HG03280 (cell line): Measurements from ENCODE around the gene TNP2.
A peak's percentile ranks its signal among the peaks of the same experiment; 100 is the strongest.

Experiments
- ATAC-seq: cut with Tn5 transposase; IDR thresholded peaks from one replicate; pipeline ENCODE4 v1.9.1; 2021; ENCODE audit warnings: mild to moderate bottlenecking, moderate library complexity; ENCODE audit not compliant: unreplicated experiment

TNP2 gene

DNA sequence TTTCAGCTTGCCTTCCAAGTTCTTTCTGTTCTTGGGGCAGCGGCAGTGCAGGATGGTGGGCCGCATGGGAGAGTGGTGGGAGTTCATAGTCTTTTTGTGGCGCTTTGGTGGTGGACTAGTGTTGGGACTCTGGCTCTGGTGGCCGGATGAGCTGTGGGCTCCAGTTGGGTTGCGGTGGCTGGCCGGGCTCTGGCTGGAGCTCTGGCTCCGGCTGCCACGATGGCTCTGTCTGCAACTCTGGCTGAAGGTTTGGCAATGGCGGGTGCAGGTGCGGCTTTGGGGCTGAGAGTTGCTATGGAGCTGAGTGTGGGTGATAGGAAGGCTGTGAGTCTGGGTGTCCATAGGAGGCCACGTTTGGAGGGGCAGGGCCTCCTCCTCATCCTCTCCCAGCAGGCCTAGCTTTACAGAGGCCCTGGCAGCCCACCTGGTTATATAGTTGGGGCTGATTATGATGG is at the start of gene TNP2:
Gene TNP2, minus strand, starts transcription at position 405 of the 455 bp plus-strand sequence. Its CDS starts 63 bp downstream, at position 342.
- ATAC-seq, result no peak

DNA sequence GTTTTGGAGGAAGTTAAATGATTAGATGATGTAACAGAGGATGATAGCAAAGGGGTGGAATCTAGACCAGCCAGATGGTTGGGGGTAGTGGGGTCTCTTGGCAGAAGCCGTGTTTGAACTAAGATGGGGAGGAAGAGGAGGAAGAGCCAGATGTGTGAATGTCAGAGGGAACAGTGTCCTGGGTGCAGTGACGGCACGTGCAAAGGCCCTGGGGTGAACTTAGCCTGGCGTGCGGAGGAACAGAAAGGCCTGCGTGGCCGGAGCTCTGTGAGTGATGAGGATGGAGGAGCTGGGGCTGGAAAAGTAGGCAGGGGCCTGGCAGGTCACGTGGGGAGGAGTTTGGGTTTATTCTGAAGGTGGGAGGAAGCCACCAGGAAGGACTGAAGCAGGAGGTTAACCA is 49.7 kb upstream of the TNP2 start:
- no peak for ATAC-seq

DNA sequence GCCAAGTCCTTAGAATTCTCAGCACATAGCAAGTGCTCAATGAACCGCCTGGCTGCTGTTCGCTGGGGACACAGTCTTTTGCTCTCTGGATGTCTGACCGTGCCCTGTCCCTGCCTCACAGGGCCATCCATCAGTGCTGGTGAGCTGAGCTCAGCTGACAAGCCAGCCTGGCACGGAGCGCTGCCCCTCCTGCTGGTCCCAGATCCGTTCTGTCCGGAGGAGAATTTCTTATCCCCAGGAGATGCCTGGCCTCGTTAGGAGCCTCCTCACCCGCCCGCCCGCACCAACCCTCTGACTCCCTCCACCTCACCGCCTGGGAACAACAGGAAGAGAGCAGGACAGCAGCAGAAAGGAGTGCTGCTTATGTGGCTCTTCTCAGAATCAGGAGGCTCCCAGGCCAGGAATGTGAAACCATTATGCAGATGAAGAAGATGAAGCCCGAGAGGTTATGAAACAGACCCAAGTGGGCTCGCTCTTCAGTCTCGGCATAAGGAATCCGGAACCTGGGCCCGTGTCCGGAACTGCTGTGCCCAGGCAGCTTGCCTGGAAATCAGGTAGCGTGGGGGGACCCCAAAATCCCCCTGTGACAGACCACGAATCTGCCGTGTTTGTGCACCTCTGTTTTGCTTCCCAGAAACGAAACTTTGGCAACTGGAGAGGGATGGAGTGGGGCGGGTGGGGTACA is 47.3 kb upstream of the TNP2 start:
- no peak for ATAC-seq

DNA sequence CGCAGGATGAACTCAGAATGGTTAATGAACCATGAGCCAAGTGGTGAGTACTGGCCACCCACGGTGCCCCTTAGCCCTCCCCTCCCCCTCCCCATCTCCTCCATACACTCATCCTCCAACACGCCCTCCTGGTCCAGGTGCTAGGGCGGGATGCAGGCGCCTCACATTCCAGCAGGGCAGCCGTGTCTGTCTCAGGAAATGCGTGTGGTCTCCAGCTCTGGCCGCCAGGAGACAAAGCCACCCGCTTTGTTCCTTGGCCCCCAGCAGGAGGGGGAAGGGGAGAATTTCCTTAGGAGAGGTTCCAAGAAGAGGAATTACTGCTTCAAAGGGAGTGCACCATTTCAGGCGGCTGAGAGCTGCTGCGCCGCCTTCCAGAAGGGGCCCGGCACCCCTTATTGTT is 46.4 kb upstream of the TNP2 start:
- ATAC-seq, result no peak

DNA sequence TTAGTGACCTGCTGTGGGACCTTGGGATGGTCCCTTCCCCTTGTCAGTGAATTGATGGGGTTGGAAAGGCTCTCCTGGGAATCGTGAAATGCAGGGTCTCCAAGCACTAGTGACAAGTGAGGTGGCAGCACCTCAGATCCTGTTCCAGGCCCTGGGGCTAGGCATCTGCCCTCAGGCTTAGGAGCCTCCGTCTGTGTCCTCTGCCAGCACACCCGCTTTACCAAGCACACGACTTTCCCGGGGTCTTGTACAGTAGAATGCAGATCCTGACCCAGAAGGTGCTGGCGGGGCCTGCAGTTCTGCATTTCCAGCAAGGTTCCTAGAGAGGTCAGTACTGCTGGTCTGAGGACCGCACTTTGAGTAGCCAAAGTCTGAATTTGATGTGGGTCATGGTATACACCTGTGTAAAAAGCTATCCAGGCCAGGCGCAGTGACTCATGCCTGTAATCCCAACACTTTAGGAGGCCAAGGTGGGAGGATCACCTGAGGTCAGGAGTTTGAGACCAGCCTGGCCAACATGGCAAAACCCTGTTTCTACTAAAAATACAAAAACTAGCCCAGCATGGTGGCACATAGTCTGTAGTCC is 45.3 kb upstream of the TNP2 start:
- no peak for ATAC-seq

DNA sequence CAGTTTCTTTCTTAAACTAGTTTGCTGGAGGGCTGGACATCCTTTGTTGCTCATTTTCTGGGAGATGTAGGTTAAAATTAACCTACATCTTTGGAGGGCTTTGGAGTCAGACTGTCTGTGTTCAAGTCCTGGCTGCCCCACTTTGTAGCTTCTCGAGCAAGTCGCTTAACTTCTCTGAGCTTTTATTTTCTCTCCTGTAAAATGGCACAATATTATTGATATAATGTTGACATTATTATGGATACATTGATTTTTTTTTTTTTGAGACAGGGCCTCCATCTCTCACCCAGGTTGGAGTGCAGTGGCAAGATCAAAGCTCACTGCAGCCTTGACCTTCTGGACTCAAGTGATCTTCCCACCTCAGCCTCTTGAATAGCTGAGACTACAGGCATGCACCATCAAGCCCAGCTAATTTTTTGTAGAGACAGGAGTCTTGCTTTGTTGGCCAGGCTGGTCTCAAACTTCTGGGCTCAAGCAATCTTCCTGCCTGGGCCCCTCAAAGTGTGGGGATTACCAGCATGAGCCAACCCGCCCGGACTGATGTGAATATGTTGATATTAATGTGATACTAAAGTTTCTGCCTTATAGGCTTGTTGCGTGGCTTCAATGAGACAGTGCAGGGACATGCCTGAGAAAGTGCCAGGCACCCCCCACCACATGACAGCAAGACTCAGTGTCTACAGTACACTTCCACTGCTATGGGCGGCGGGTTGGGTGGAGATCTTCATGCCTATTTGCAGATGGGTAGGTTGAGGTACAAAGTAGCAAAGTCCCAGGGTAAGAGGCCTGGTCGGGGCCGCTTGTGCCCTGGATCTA is 44.6 kb upstream of the TNP2 start:
- no peak for ATAC-seq

DNA sequence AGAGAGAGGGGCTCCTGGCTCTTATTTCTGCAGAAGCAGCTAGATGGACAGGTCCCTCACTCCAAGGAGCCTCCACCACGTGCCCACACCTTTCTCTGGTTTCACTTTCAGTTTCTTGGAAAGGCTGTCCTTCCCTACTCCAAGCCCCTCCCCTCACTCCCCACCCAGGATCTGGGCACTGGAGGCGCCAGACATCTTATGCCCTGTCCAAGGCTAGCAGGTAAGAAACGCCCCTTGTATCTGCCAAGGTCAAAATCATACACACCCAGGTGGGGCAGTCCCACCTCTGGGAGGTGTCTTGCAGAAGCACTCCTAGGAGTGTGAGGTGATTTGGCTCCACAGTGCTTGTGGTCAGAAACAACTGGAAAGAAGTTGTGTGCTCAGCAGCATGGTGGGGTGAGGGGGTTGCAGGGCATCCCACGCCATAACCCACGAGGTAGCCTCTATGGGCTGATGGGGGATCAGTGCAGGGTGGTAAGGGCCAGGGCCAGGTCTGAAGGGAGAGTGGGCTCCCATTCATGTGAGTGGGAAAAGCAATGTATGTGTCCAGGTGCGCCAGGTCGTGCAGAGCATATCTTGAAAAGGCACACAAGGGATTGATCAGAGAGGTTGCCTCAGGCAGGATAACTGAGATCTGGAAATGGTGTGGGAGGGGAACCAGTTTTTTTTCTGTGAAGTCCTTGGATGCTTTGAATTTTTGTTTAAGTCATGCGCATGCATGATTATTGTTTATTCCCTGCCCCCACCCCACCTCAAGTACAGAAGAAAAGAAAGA is 43.8 kb upstream of the TNP2 start:
- ATAC-seq, result no peak

DNA sequence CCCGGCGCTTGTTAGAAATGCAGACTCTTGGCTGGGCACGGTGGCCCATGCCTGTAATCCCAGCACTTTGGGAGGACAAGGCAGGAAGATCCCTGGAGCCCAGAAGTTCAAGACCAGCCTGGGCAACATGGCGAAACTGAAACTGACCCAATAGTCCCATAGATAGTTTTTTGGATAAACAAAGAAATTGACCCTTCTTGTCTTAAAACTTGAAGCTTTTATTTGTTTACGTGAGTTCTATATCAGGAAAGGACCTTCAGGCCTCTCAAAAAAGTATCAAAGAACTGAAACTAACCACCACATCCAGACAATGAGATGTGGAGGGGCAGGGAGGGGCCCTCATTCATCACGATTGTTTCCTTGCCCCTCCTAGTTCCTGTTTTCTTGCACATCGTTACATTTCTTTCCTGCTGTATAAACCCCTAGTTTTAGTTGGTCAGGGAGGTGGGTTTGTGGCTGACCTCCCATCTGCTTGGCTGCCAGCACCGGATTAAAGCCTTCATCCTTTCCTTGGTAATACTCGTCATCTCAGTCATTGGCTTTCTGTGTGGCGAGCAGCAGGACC is 42.0 kb upstream of the TNP2 start:
- ATAC-seq, result peak; percentile 39

DNA sequence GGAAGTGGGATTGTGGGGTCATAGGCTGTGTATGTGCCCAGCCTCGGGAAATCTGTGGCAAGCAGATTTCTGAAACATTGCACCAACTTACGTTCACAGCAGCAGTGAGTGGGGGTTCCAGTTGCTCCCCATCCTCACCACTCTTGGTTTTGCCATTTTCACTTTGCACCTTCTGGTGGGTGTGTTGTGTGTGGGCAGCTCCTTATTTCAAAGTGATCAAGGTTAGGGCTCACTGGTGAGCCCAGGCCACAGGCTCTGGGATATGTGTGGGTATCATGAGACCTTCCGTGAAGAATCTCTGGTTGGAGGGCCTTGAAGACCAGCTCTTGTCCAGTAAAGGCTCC is 41.5 kb upstream of the TNP2 start:
- ATAC-seq, result no peak

DNA sequence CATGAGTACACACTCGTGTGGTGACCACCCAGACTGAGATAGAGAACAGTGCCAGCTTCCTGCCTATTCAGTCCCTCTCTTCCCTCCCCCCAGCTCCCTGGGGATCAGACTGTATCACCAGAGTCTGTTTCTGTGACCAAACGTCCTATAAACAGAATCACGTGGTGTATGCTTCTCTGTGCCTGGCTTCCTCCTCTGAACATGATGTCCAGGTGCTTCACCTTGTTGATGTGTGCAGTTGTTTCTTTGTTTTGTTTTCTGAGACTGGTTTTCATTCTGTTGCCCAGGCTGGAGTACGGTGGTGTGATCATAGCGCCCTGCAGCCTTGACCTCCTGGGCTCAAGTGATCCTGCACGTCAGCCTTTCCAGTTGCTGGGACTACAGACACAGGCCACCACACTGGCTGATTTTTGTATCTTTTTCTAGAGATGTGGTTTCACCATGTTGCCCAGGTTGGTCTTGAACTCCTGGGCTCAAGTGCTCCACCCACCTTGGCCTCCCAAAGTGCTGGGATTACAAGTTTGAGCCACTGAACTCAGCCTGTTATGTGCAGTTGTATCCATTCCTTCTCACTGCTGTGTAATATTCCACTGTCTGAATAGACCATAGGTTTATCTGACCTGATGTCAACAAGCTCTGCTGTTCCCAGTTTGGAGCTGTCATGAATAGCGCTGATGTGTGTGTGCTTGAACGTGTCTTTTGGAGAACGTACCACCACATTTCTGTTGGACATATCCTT is 40.9 kb upstream of the TNP2 start:
- peak; percentile 48 for ATAC-seq

DNA sequence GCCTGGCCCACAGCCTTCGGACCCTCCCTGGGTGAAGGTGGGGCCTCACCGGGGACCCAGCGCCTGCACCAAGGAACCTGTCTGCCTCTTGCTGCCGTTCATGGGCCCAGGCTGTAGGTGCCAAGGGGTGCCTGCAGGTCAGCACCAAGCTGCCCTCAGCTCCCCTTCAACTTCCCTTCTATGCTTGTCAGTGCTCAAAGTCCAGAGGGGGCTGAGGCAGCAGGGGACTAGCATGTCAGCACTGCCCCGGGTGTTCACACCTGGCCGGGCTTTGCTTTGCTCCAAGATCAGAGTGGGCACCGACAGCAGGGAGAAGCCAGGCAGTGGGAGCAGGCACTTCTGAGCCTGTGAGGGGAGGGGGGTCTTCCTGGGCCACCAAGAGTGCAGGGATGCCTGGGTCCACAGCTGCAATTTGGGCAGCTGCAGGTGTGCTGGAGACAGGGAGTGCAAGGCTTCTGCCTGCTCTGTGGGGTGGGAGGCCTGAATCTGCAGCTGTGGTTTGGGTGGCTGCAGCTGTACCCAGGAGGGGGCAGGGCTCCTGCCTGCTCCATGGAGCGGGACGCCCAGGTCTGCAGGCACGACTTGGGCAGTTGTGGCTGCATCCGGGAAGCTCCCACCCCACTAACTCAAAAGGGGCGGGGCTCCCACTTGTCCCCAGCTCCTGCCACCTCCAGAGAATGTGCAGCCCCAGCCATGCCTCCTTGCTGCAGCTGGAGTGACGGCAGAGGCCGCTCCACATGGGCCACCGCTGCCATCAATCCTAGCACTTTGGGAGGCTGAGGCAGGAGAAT is 39.6 kb upstream of the TNP2 start:
- no peak for ATAC-seq

DNA sequence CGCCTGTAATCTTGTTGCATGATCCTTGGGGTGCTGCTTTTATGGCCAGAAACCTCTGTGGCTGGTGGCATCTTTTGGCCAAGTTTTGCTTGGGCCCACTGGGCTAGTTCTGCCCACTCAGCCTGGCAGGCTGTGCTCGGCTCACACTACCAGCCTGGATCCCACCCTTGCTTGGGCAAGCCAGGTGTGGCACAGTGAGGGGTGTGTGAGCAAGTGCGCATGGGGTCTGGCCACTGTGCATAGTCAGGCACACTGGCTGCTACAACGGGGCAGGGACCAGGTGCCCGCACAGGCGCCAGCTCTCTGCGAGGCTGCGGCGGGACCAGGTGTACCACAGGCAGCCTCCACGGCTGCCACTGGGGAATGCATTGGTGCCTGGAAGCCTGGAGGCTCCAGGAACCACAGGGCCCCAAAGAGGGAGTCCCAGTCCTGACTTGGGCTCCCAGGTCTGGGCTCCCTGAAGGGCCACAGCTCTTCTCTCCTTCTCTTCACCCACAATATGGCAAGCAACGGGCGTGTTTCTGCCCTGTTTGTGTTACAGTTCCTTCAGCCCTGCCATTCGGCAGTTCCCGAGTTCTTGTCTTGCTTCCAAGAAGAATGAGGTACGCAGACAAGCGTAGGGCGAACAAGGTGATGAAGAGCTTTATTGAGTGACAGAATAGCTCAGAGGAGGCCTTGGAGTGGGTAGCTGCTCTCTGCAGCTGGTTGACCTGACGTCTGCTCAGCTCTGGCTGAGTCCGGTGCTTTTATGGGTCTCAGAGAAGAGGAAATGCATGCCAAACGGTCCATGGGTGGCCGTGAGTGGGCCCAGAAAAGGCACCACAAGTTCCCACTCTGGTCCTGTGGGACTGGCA is 38.7 kb upstream of the TNP2 start:
- ATAC-seq, result no peak

DNA sequence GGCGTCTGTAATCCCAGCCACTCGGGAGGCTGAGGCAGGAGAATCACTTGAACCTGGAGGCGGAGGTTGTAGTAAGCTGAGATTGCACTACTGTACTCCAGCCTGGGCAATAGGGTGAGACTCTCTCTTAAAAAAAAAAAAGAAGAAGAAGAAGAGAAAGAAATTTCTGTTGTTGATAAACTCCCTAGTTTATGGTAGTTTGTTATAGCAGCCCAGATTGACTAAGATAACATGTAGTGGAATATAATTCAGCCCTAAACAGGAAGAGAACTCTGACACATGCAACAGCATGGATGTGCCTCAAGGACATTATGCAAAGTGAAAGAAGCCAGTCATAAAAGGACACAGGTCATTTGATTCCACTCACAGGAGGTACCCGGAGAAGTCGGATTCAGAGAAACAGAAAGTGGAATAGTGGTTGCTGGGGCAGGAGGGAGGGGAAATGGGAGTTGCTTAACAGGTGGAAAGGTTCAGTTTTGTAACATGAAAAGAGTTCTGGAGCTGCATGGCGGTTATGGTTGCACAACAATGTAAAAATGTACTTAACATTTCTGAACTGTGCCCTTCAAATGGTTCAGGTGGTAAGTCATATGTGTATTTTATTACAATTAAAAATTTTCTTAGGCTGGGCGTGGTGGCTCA is 38.0 kb upstream of the TNP2 start:
- no peak for ATAC-seq

DNA sequence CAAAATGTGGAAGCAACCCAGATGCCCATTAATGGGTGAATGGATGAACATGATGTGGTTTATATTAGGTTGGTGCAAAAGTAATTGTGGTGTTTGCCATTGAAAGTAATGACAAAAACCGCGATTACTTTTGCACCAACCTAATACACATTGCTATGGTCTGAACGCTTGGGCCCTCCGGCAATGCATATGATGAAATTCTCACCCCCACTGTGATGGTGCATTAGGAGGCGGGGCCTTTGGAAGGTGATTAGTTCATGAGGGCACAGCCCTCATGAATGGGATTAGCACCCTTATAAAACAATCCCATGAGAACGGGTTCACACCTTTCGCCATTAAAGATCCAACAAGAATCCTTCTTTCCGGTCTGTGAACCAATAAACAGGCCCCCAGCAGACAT is 37.3 kb upstream of the TNP2 start:
- ATAC-seq, result no peak

DNA sequence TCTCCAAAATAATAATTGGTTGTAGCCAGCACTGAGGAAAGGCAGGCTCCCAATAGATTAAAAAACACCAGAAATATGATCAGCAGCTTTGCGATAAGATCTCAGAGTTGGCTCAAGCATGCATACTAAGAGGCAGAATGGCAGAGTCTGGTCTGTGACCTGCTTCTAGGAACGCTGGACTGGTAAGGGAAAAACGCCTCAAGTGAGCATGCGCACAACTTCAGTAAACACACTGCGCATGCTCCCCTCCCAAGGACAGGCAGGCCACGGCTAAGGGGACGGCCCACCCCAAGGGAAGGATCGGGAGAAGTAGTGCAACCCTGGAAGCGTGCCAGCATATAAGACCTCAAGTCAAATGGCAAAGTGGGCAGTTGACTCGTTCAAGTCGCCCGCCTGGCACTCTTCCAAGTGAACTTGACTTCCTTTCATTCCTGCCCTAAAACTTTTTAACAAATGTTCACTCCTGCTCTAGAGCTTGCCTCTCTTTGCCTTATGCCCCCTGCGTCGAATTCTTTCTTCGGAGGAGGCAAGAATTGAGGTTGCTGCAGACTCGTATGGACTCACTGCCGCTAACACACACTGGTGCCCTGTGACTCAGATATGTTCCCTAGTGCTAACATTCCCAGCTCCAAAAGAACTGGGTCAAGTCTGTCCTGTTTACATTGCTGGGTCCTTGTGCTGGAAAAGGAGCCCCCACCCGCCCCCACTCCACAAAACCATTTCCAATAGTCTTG is 34.4 kb upstream of the TNP2 start:
- no peak for ATAC-seq

DNA sequence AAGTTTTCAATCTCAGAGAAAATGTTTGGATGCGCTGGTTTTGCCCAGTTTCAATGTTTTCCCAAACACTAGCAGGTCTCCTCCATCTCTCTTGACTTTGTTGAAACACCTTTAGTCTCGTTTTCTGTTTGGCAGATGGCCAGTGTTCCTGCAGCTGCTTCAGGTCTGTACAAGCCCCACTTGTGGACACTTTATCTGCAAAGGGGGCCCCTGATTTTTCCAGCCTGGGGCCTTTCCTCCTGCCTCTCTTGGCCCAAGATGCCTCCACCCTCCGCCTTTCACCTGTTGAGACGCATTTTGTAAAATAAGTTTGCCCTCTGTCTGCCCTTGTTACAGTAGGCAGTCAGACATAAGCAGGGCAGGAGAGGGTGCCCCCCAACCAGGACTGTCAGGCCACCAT is 33.9 kb upstream of the TNP2 start:
- ATAC-seq, result no peak
